Gastrocnemius medialis (tissue), 4 donors: Measurements from ENCODE around the gene RASSF1. TPM values are rescaled to one million over a fixed set of nuclear protein-coding genes. Genes with fewer than 3 reads are reported as not detected.
A peak's percentile ranks its signal among the peaks of the same experiment; 100 is the strongest.

Experiments used
- ATAC-seq, 2 donors: fragments of 150-250 bp; one replicate each; pipeline ENCODE4 v1.9.1; 2016
- DNase-seq, 2 donors: peaks; one replicate each; pipeline ENCODE4 v3.0.0-alpha.2; 2019
- H3K27ac ChIP-seq, 4 donors: fragments of 200-600 bp; sonication (generic); 1 replicate in 1 of 4; 2 replicates in 3 of 4; pipeline ENCODE4 v1.5.1; 2016 to 2018; ENCODE audit warnings: mild to moderate bottlenecking in 2 of 4, moderate library complexity in 1 of 4
- H3K27me3 ChIP-seq, 3 donors: fragments of 200-600 bp; sonication (generic) in 2 of 3; 1 replicate in 1 of 3; 2 replicates in 2 of 3; pipeline versions ENCODE4 v1.5.1 to v1.6.0; 2016 to 2019; ENCODE audit warnings: mild to moderate bottlenecking in 1 of 3, moderate library complexity in 1 of 3
- H3K36me3 ChIP-seq, 2 donors: fragments of 200-600 bp; sonication (generic) in 1 of 2; one replicate each; pipeline ENCODE4 v1.5.1; 2017 to 2018
- H3K4me1 ChIP-seq, 2 donors: fragments of 200-600 bp; sonication (generic) in 1 of 2; one replicate each; pipeline ENCODE4 v1.5.1; 2016 to 2017; ENCODE audit warnings: mild to moderate bottlenecking in 2 of 2
- H3K4me3 ChIP-seq, 4 donors: fragments of 200-600 bp; sonication (generic) in 3 of 4; 1 replicate in 1 of 4; 2 replicates in 3 of 4; pipeline ENCODE4 v1.5.1; 2016 to 2019; ENCODE audit warnings: mild to moderate bottlenecking in 2 of 4
- H3K9me3 ChIP-seq, 3 donors: fragments of 200-600 bp; sonication (generic) in 2 of 3; 1 replicate in 1 of 3; 2 replicates in 2 of 3; pipeline ENCODE4 v1.5.1; 2016 to 2019
- CTCF ChIP-seq, 5 experiments: fragments of 450-650 bp in 3 of 5; fragments of 200-600 bp in 2 of 5; sonication (generic) in 2 of 5; IDR thresholded peaks in 4 of 5; conservative IDR thresholded peaks in 1 of 5; 1 replicate in 4 of 5; 2 replicates in 1 of 5; pipeline ENCODE4 v1.5.1; 2016 to 2019; ENCODE audit warnings: antibody characterized with exemption in 5 of 5, mild to moderate bottlenecking in 3 of 5, moderate library complexity in 3 of 5
- POLR2A ChIP-seq, 2 donors: fragments of 450-650 bp; IDR thresholded peaks; one replicate each; pipeline ENCODE4 v1.6.1; 2017; ENCODE audit warnings: antibody characterized with exemption in 2 of 2, mild to moderate bottlenecking in 2 of 2, moderate library complexity in 2 of 2
- in situ Hi-C, 4 donors: fragments of 200-750 bp; cut with MboI; loops; one replicate each; pipeline versions ENCODE4 v1.15.0 to v1.8.0; 2017; ENCODE audit warnings: low sequenced_read_pairs in 4 of 4
- intact Hi-C: fragments of 100-400 bp; cut with DNase I; formaldehyde crosslinking; loops from one replicate; pipeline ENCODE4 v1.15.1; 2023; ENCODE audit warnings: low total_unique reads
- total RNA-seq, 4 donors: library from RNA; depleted of rRNA; stranded (reverse); fragments of >200 nt; gene quantifications; one replicate each; pipeline versions ENCODE4 v1.1.0 to v1.2.3, GENCODE V29; 2016

Gene RASSF1
- total RNA-seq, 4 donors from 2014 or later, result 13.3 to 22.5 (median 18.0) TPM

- in situ Hi-C loops, result loop anchor here in 1 of 4 donors (10.0 kb wide), 1 partner anchor 205 kb away; no protein-coding TSS in a partner anchor
- no peak for ATAC-seq
- peaks cover 24 to 49% of the 10 kb centered on the region in 2 donors for H3K4me1 ChIP-seq
Observed at GRCh38 chr3:50339485-50340146, 1.0 kb downstream of the RASSF1 start.

GRCh38 chr3:50338965-50339364 is 1.7 kb downstream of the RASSF1 start:
- peak overlapping the region in 1 of 4 donors; percentile 75 for H3K4me3 ChIP-seq
- no peak for TF ChIP-seq CTCF (IDR thresholded peaks at IDR 0.05 in 4 of 5, conservative IDR thresholded peaks at IDR 0.05 in 1 of 5)
- no peak for TF ChIP-seq POLR2A (IDR thresholded peaks at IDR 0.05)
- H3K9me3 ChIP-seq, result no peaks in the 10 kb centered on the region
- intact Hi-C loops (no loop called here), in situ Hi-C loops (no loop called here)
- DNase-seq (no peak), ATAC-seq (no peak)
- peak overlapping the region; percentile 89 to 98 (median 97) for H3K27ac ChIP-seq
- H3K4me1 ChIP-seq, result peaks cover 31 to 54% of the 10 kb centered on the region in 2 donors
- H3K36me3 ChIP-seq, result no peaks in the 10 kb centered on the region
- no peaks in the 10 kb centered on the region for H3K27me3 ChIP-seq

More at GRCh38 chr3:50339485-50340146, 1.0 kb downstream of the RASSF1 start:
- intact Hi-C loops, result no loop called here
- Histone ChIP-seq H3K27ac (peak overlapping the region; percentile 89 to 98 (median 97)), H3K36me3 (no peaks in the 10 kb centered on the region), H3K4me3 (peak overlapping the region; percentile 38 to 58 (median 52)), H3K27me3 (no peaks in the 10 kb centered on the region), H3K9me3 (no peaks in the 10 kb centered on the region)
- no peak for DNase-seq
- TF ChIP-seq CTCF (IDR thresholded peaks at IDR 0.05 in 4 of 5, conservative IDR thresholded peaks at IDR 0.05 in 1 of 5) (no peak), POLR2A (IDR thresholded peaks at IDR 0.05) (no peak)

DNA sequence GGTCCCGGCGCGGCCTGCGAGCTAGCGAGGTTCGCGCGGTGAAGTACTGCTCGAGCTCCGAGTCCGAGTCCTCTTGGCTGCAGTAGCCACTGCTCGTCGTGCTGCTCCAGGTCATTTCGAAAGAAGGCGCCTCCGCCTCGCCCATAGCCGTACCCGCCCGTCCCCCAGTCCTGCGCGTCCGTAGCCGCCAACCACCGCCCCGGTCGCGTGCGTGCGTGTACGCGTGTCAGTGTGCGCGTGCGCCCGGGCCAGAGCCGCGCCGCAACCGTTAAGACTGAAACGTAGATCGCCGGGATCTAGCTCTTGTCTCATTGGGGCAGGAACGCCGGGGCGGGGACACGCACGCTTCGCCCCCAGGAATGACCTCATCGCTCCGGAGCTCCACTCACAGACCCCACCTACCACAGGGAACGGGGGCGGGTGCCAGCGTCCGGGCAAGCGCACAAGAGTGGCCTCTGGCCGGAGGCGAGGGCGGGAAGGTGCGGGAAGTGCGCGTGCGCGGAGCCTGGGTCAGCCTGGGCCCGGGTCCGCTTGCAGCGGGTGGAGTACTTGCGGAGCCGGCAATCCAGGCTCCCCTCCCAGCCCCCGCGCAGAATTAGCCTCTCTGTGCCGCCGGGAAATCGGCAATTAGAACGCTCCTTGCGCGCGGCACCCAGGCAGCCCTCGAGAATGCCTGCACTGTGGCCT is 3.3 kb downstream of the RASSF1 start:
- Histone ChIP-seq H3K4me1 (peaks cover 38 to 64% of the 10 kb centered on the region in 2 donors), H3K27ac (peak overlapping the region; percentile 89 to 98 (median 97)), H3K27me3 (no peaks in the 10 kb centered on the region), H3K4me3 (peak overlapping the region; percentile 75 to 91 (median 82)), H3K36me3 (no peaks in the 10 kb centered on the region), H3K9me3 (no peaks in the 10 kb centered on the region)
- peak; percentile 84 to 86 for ATAC-seq
- TF ChIP-seq POLR2A (IDR thresholded peaks at IDR 0.05) (peak; percentile 94 to 96), CTCF (IDR thresholded peaks at IDR 0.05 in 4 of 5, conservative IDR thresholded peaks at IDR 0.05 in 1 of 5) (no peak)
- intact Hi-C loops (loop anchor here (1.0 kb wide), 1 partner anchor 16 kb away; no protein-coding TSS in a partner anchor), in situ Hi-C loops (no loop called here)
- peak; percentile 100 for DNase-seq

- H3K27me3 ChIP-seq, result no peaks in the 10 kb centered on the region
- intact Hi-C loops (loop anchor here (1.0 kb wide), 1 partner anchor 15 kb away; no protein-coding TSS in a partner anchor), in situ Hi-C loops (no loop called here)
- TF ChIP-seq POLR2A (IDR thresholded peaks at IDR 0.05) (no peak), CTCF (IDR thresholded peaks at IDR 0.05 in 4 of 5, conservative IDR thresholded peaks at IDR 0.05 in 1 of 5) (no peak)
- no peaks in the 10 kb centered on the region for H3K9me3 ChIP-seq
- ATAC-seq (peak; percentile 3 to 7), DNase-seq (no peak)
- H3K27ac ChIP-seq, result peak overlapping the region; percentile 89 to 98 (median 97)
- H3K4me1 ChIP-seq, result peaks cover 38 to 64% of the 10 kb centered on the region in 2 donors
- peak overlapping the region; percentile 75 to 91 (median 82) for H3K4me3 ChIP-seq
- H3K36me3 ChIP-seq, result peaks cover 0 to 7% of the 10 kb centered on the region in 2 donors
Observed at GRCh38 chr3:50336452-50337174, 4.0 kb downstream of the RASSF1 start.
